GM19372 (cell line): ENCODE measurements around the gene EVL.

Experiments
- ATAC-seq: cut with Tn5 transposase; IDR thresholded peaks from one replicate; pipeline ENCODE4 v1.9.1; 2021; ENCODE audit warnings: mild to moderate bottlenecking, low read depth, moderate library complexity; ENCODE audit not compliant: unreplicated experiment

Gene EVL

DNA sequence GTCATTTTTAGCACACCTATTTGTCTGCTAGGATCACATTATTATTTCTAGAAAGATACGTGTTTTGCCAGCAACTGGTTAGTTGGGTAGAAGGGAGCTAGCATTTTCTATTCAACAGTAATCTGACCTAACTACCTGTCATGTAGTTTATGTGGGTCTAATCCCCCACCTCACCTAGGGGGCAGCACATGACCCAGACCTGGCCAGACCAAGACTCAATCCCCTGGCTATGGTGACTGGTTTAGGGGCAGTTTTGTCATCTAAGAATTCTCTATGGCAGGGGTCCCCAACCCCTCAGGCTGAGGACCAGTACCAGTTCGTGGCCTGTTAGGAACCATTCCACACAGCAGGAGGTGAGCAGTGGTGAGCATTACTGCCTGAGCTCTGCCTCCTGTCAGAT is 29.5 kb upstream of the EVL start:
- ATAC-seq: no peak

DNA sequence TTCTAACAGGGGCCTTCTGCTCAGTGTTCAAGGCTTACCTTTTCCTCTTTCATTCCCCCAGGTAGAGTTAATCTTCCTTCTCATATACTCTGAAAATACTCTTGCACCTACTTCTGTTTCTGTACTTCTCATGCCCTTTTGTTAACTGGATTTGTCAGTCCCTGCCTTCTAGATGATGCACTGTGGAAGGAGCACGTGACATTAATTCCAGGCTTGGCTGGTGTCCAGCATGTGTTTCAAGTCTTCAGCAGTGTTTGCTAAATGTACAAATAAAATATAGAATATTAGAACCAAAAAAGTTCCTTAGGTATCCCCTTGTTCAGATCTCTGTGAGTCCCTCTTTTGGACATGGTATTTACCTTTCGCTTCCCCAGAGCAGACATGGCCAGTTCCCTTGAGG is 27.9 kb upstream of the EVL start:
- ATAC-seq: no peak

DNA sequence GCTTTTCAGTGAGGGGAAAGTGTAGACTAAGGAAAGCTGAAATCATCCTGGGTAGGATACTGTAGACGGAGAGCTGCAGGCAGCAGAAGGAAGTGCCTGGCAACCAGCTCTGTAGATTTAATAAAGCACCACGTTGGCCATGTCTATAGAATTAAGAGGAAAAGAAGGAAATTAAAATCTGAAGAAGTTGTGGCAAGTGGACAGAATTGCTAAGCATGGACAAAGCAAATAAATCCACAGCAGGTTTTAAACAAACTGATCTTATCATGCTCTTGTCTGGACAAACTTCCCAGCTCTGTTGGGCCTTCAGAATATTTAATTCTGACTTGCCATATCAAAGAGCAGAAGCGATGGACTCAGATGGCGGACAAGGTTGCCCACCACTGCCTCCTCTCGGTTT is 27.2 kb upstream of the EVL start:
- no peak for ATAC-seq

DNA sequence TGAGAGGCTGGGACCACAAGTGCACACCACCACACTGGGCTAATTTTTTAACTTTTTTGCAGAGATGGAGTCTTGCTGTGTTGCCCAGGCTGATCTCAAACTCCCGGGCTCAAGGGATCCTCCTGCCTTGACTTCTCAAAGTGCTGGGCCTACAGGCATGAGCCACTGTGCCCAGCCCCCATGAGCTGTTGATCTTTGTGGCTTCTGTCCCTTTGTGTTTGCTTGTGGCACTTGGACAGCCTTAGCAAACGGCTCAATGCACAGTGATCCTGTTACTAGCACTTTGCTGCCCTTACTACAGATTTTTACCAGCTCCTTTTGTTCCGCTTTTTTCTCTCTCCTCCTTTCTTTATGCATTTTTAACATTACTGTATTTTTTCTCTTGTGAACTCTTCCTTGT is 25.3 kb upstream of the EVL start:
- ATAC-seq: no peak

DNA sequence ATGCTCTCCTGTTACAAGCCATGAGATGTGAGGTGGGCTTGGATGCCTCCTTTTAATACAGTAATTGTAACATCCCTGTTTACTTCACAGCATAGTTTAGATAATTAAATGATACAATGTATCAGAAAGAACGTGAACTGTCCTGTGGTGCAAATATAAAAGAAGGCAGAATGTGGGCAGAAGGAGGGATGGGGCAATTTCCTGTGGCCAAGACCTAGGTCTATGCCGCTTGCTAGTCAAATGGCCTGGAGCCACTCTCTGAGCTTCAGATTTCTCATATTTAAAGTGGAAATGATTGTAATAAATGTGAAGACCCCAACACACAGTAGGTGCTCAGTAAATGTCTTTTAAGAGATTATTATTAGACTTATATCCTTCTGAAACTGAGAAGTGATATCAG is 24.0 kb upstream of the EVL start:
- ATAC-seq: no peak

DNA sequence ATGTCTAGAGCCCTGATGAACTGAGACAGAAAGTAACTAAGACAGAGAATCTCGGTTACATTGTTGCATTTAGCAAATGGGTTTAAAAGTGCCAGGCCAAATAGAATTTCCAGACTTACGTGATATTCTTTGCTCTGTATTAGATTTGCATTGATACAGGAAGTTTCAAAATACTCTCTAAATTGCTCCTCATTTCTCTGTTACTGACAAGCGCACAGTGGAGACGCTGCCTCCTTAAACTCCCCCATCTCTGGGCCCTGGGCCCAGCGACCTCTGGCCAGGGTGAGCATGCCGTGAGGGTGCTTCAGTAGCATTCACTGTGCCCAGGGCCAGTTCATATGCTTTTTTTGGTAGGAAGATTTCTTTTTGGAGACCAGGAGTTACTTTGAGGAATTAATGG is 22.9 kb upstream of the EVL start:
- no peak for ATAC-seq

DNA sequence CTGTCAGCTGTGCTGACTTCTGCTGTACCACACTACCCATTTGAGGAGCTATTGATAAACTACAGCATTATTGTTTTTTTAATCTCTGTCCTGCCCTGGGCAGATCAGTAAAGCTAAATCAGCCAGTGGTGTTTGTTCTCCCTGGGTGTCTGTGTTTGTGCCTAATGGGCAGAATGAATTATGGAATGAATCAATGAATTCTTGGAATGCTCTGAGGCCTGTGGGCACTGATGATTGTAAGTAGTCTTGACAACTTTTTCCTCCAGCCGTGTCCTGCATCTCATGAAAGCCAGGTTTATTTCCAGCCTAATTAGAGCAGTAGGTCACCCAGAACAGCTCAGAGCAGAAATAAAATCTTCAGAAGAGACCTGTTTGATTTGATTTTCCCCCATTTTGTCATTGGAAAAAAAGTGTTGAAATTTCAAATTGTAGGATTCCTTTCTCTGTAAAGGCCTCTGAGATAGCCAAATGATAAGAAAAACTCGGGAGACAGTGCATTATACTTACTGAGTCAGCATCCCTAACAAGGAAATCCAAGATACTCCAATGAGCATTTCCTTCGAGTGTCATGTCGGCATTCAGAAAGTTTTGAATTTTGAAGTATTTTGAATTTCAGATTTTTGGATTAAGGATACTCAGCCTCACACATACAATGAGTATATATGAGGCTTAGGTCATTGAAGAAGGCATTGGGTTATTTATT is 19.4 kb upstream of the EVL start:
- no peak for ATAC-seq

DNA sequence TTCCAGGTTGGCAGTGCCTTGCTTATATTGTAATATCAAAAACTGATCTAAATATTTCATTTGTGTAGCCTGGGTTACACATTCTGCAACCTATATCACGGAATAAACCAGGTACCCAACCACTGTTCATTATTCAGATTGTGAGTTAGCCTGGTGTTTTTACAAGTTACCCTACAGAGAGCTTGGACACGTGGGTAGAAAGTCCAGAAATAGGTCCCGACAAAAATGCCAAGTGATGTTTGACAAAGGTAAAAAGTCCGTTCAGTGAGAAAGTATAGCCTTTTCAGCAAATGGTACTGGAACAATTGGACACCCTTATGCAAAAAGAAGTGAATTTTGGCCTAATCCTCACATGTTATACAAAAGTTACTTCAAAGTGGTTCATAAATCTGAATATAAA is 17.6 kb upstream of the EVL start:
- ATAC-seq: no peak

DNA sequence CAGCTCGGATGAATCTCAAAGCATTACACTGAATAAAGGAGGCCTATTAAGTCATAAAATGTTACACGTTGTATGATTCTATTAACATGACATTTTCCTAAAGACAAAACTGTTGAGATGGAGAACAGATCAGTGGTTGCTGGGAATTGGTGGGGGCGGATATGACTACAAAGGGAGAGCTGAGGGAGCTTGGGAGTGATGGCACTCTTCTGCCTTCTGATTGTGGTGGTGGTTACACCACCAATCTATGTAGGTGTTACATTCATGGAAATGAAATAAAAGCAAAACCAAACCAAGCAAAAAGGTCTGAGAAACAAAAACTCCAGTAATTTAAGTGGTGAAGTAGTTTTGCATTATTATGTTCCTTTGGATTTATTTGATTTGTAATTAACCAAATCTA is 16.4 kb upstream of the EVL start:
- no peak for ATAC-seq

DNA sequence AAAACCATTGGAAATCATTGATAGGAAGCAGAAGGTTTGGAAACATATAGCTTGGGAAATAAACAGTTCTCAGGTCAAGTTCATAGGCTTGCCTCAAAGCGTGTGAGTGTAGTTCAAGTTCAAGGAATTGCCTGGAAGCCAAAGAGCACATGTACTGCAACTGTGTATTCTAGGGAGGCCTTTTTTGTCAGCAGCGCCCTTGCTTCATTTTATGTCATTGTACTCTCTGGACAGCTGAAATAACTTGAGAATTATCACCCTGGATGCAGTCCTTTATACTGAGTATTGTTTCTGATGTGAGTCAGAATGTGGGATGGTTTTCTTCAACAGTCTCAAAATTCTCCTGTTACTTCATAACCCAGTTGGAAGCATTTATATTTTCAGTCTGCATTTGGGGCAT is 16.0 kb upstream of the EVL start:
- no peak for ATAC-seq

DNA sequence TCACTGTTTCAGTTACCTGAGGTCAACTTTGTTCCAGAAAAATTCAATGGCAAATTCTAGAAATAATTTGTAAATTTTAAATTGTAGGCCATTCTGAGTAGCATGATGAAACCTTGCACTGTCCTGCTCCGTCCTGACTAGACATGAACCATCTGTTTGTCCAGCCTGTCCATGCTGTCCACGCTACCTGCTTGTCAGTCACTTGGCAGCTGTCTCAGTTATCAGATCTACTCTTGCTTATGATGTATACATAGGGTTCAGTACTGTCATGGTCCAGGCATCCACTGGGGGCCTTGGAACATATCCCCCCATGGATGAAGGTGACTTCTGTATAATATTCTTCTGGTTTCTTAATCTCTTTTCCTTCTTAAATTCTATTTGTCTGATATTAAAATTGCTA is 14.1 kb upstream of the EVL start:
- no peak for ATAC-seq

DNA sequence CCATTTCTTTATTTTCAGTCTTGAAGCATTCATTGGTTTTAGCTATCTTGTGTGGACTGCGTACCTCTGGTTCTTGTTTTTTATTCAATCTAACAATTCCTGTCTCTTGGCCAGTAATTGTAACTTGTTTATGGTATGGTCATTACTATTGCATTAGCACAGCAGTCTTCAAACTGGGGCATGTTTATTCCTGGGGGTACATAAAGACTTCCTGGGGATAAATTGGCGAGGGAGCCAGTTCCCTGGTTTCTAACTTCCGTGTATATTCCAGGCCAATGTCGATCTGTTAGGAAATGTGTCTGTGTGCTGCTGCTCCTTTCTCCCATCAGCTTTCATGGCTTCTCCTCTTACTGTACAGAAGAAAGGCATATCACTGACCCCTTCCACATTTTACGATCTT is 13.7 kb upstream of the EVL start:
- ATAC-seq: no peak

DNA sequence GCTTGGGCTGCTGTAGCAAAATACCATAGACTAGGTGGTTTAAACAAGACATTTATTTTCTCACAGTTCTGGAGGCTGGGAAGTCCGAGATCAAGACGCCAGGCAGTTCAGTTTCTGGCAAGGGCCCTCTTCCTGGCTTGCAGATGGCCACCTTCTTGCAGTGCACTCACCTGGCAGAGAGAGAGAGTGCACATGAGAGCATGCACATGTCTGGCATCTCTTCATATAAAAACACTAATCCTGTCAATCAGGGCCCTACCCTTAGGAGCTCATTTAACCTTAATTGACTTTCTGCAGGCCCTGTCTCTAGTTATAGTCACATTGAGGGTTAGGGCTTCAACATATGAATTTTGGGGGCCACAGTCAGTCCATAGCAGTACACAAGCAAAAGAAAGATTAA is 12.4 kb upstream of the EVL start:
- ATAC-seq: no peak

DNA sequence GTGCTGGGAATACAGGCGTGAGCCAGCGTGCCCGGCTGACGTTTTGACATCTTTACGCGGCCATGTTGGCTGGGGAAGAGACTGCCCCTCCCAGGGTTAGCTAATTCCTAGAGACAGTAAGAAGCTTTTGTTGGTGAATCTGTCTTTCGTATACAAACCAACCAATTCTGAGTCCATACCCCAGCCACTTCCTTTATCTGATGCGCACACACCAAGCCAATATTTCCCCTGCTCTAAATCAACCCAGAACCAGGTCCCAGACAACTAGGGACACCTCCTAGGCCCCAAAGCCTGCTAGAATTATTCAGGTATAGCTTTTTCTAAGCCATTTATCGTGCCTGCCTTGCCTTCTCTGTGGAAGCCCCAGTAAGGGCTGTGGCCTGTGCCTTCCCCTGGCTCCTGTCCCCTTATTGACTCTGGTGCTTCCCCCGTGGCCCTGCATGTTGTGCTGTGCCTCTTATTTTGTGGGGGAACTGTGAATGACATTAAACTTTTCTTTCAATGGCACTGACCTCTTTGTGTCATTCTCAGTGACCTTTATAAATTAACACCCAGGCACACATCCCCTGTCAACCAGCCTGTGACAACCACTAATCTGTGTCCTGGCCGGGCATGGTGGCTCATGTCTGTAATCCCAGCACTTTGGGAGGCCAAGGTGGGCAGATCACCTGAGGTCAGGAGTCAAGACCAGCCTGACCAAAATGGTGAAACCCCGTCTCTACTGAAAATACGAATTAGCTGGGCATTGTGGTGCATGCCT is 10.7 kb upstream of the EVL start:
- ATAC-seq: no peak

DNA sequence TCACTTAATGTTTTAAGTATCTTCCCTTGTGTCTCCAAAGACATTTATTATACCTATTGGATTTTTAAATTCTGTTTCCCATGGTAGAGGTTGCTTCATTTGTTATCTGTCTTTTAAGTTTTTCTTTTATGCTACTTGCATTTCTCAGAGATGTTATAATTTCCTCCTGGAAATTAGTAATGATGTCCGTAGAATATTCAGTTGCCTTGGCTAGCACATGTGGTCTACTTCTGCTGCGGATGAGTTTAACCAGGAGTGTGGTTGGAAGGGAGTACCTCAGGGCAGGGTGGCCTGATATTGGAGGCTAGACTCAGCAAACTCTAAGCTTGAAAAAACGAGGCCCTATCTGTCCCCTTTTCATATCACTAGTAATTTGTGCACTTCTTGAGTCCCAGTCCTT is 8.8 kb upstream of the EVL start:
- ATAC-seq: no peak

DNA sequence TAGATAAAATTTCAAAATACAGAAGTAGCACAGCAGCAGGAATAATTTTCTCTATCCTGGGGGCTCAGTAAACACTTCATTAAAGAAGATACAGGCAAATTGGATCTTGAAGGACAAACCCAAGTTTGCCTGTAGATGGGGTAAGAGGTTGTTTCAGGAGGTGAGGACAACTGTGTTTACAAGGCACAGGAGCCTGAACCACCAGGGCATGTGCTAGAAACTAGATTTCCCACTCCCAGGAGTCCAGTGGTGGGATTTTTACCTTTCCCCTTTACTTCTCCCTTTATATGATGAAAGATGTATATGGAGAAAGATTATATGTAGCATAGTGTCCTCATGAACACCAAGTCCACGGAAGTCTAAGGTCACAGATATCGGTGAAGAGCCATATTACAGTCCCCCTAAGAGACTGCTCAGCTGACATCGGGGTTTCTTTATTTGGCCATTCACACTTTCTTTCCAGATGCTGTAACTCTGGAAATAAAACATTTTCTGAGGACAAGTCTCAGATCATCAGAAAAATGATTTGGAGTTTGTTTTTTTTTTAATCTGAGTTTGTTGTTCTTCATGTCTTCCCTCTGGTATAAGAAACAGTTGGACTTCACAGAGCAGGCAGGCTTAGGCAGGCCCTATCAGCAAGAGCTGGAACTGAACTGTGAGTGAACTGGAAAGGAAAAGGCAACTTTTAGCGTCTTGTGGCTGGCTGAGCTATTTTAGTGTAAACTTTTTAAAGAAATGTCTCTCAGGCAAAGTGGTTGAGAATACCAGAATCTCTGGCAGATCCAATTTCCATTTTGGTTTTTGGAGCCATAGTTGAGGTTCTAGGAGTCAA is 8.0 kb upstream of the EVL start:
- peak; percentile 55 for ATAC-seq

DNA sequence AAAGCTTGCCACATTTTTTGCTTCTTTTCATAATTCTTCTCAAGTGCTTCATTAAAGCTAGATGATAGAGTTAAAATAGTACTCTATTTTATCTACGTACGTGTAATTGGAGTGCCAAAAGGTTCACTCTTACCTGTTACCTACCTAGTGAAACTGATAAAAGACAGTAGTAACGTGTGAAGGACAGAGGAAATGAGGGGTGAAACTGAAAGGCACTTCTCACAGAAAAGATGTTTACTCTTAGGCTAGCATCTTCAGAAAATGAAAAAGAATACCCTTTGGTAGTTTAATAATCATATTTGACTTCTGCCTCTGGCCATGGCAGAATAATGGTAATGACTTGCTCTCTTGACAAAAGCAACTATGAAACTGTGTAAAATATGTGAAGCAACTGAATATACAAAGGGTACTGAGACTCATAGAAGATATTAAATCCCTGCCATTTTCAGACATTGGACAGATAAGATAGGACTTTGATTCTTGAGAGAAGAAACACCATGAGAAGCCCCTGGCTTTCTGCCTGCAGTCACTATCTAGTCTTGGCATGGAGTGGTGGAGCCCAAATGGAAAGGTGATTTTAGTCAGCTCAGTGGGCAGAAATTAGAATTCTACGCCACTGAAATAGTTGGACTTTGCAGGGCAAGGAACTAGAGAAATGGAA is 6.3 kb upstream of the EVL start:
- ATAC-seq: peak; percentile 78

DNA sequence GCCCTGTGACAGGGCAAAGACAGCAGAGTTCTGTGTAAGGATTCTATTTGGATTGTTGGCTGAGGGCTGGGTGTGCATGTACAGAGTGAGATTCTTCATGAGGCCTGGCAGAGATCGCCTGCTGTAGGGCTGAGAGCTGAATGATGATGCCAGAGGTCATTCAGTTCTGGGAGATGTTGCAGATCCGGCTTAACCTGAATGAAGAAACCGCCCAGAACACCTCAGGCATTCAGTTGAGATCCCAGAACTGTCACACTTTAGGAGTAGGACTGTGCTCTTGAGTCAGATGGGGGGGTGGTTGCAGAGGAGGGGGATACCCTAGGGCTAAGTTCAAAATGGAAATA is 5.8 kb upstream of the EVL start:
- no peak for ATAC-seq

DNA sequence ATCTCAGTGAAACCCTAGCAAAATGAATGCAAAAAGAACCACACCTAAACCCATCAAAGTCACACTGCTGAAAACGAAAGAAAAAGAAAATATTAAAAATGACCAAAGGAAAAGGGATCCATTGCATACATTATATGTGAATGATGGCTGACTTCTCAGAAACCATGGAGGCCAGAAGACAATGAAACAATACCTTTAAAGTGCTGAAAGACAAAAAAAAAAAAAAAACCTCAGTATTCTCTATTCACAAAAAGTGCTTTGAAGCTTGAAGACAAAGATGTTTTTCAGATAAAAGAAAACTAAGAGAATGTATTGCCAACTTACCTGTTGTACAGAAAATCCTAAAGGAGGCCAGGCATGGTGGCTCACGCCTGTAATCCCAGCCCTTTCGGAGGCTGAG is 4.5 kb upstream of the EVL start:
- no peak for ATAC-seq

DNA sequence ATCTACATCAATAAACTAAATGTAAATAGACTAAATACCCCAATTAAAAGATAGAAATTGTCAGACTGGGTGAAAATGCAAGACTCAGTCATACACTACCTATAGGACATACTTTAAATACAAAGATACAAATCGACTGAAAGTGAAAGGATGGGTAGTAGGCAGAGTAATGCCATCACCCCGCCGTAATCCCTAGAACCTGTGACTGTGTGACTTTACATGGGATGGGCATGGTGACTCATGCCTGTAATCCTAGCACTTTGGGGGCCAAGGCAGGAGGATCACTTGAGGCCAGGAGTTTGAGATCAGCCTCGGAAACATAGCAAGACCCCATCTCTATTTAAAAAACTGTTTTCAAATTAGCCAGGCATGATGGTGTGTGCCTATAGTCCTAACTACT is 2.6 kb upstream of the EVL start:
- no peak for ATAC-seq

DNA sequence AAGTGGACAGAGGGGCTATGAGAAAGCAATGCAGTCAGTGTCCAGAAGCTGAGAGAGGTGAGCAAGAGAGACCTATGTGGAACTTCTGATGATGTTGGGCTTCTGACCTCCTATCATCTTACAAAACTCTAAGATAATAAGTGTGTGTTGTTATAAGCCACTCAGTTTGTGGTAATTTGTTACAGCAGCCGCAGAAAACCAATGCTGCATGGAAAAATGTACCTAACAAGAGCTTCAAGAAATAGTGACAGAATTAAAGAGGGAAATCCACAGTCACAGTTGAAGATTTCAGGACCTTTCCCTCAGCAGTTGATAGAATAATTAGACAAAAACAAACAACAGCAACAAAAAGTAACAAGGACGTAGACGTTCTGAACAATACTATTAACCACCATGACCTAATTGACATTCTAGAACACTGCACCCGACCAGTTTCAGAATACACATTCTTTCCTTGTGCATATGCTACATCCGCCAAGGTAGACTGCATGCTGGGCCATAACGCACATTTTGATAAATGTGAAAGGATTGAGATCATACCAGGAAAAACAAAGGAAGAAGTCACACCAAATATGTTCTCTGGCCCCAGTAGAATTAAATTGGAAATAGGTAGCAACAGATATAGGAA is 1.8 kb upstream of the EVL start:
- ATAC-seq: no peak
